CD4-positive, alpha-beta T cell treated with Interleukin-6 for 4 hours (primary cell): ENCODE measurements around the gene TMEM154.
"Not testable (repeated sequence)": the region's sequence is repeated elsewhere in the genome, so short reads cannot be mapped to it uniquely, and the experiment has no call there.

Experiments
- DNase-seq: peaks from one replicate; pipeline ENCODE4 v3.0.0-alpha.2; 2020; ENCODE audit warnings: mixed read lengths

Gene TMEM154

GRCh38 chr4:152665691-152666395 is 14.0 kb downstream of the TMEM154 start:
- no peak for DNase-seq

- DNase-seq = not testable (repeated sequence)
Measured at GRCh38 chr4:152664067-152664378, 15.8 kb downstream of the TMEM154 start.

- no peak for DNase-seq
Measured at GRCh38 chr4:152663203-152664066, 16.4 kb downstream of the TMEM154 start.

- DNase-seq = no peak
Measured at GRCh38 chr4:152661649-152662048, 18.1 kb downstream of the TMEM154 start.

GRCh38 chr4:152660526-152660925 is 19.3 kb downstream of the TMEM154 start:
- no peak for DNase-seq

- no peak for DNase-seq
Measured at GRCh38 chr4:152659806-152660205, 20.0 kb downstream of the TMEM154 start.

GRCh38 chr4:152657657-152658056 is 22.1 kb downstream of the TMEM154 start:
- no peak for DNase-seq

GRCh38 chr4:152655272-152656129 is 24.3 kb downstream of the TMEM154 start:
- DNase-seq = no peak

- no peak for DNase-seq
Measured at GRCh38 chr4:152652102-152652501, 27.7 kb downstream of the TMEM154 start.

- no peak for DNase-seq
Measured at GRCh38 chr4:152651473-152652060, 28.2 kb downstream of the TMEM154 start.

GRCh38 chr4:152646221-152646620 is 33.6 kb downstream of the TMEM154 start:
- no peak for DNase-seq

- no peak for DNase-seq
Measured at GRCh38 chr4:152644130-152644529, 35.7 kb downstream of the TMEM154 start.

GRCh38 chr4:152643153-152644035 is 36.4 kb downstream of the TMEM154 start:
- DNase-seq = peak; percentile 3

- DNase-seq = no peak
Measured at GRCh38 chr4:152640058-152640921, 39.5 kb downstream of the TMEM154 start.

GRCh38 chr4:152635851-152636250 is 43.9 kb downstream of the TMEM154 start:
- DNase-seq = no peak

GRCh38 chr4:152634110-152634760 is 45.6 kb downstream of the TMEM154 start:
- DNase-seq = no peak

- DNase-seq = no peak
Measured at GRCh38 chr4:152633118-152633517, 46.7 kb downstream of the TMEM154 start.

- no peak for DNase-seq
Measured at GRCh38 chr4:152630324-152630723, 49.5 kb downstream of the TMEM154 start.

GRCh38 chr4:152629908-152630307 is 49.9 kb downstream of the TMEM154 start:
- DNase-seq = no peak

GRCh38 chr4:152628128-152628527 is 51.7 kb downstream of the TMEM154 start:
- no peak for DNase-seq
